Neural crest cell (in vitro differentiated cells): ENCODE results near the gene LRRC7. TPM values are rescaled to one million over a fixed set of nuclear protein-coding genes. Genes with fewer than 3 reads are reported as not detected.

ENCODE experiments used
- DNase-seq: peaks from one replicate; pipeline ENCODE4 v3.0.0; 2021; ENCODE audit warnings: low read depth, mixed read lengths, low spot score
- H3K27ac Mint-ChIP-seq: one replicate; pipeline ENCODE4 v1.8.0; 2021; ENCODE audit warnings: mild to moderate bottlenecking, mixed read lengths; ENCODE audit not compliant: unreplicated experiment
- H3K27me3 Mint-ChIP-seq: 2 replicates; pipeline ENCODE4 v1.8.0; 2021; ENCODE audit warnings: low read depth, mild to moderate bottlenecking, mixed read lengths
- H3K36me3 Mint-ChIP-seq: 2 replicates; pipeline ENCODE4 v1.8.0; 2021; ENCODE audit warnings: low read depth, mild to moderate bottlenecking, mixed read lengths
- H3K4me1 Mint-ChIP-seq: 2 replicates; pipeline ENCODE4 v1.8.0; 2021; ENCODE audit warnings: mixed read lengths
- H3K4me3 Mint-ChIP-seq: one replicate; pipeline ENCODE4 v1.8.0; 2021; ENCODE audit warnings: mild to moderate bottlenecking, mixed read lengths
- H3K9me3 Mint-ChIP-seq: 2 replicates; pipeline ENCODE4 v1.8.0; 2021; ENCODE audit warnings: mixed read lengths
- total RNA-seq: library from RNA; stranded (reverse); gene quantifications from 2 replicates; pipeline ENCODE4 v1.2.1, GENCODE V29; 2021
- TF ChIP-seq, protein P1 (sequence below): fragments of 200-600 bp; sonication (generic); conservative IDR thresholded peaks from 2 replicates; pipeline ENCODE4 v1.5.0; 2021; ENCODE audit warnings: antibody characterized with exemption, mild to moderate bottlenecking

LRRC7 gene
- total RNA-seq, 1 donor from 2014 or later = 2.4 TPM

- Mint-ChIP-seq H3K9me3 (no peaks in the 10 kb centered on the region), H3K27ac (no peak overlapping the region), H3K27me3 (no peaks in the 10 kb centered on the region), H3K36me3 (peaks cover 21% of the 10 kb centered on the region), H3K4me3 (no peak overlapping the region), H3K4me1 (no peaks in the 10 kb centered on the region)
- TF ChIP-seq, protein P1, sequence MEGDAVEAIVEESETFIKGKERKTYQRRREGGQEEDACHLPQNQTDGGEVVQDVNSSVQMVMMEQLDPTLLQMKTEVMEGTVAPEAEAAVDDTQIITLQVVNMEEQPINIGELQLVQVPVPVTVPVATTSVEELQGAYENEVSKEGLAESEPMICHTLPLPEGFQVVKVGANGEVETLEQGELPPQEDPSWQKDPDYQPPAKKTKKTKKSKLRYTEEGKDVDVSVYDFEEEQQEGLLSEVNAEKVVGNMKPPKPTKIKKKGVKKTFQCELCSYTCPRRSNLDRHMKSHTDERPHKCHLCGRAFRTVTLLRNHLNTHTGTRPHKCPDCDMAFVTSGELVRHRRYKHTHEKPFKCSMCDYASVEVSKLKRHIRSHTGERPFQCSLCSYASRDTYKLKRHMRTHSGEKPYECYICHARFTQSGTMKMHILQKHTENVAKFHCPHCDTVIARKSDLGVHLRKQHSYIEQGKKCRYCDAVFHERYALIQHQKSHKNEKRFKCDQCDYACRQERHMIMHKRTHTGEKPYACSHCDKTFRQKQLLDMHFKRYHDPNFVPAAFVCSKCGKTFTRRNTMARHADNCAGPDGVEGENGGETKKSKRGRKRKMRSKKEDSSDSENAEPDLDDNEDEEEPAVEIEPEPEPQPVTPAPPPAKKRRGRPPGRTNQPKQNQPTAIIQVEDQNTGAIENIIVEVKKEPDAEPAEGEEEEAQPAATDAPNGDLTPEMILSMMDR = no peak
- DNase-seq = no peak
Measured at GRCh38 chr1:70164350-70164749, 596.6 kb downstream of the LRRC7 start.

- Mint-ChIP-seq H3K27me3 (no peaks in the 10 kb centered on the region), H3K4me1 (no peaks in the 10 kb centered on the region), H3K36me3 (peaks cover 14% of the 10 kb centered on the region), H3K9me3 (no peaks in the 10 kb centered on the region), H3K27ac (no peak overlapping the region), H3K4me3 (no peak overlapping the region)
- TF ChIP-seq, protein P1 = no peak
- DNase-seq = no peak
Measured at GRCh38 chr1:70168283-70168682, 600.6 kb downstream of the LRRC7 start.

DNA sequence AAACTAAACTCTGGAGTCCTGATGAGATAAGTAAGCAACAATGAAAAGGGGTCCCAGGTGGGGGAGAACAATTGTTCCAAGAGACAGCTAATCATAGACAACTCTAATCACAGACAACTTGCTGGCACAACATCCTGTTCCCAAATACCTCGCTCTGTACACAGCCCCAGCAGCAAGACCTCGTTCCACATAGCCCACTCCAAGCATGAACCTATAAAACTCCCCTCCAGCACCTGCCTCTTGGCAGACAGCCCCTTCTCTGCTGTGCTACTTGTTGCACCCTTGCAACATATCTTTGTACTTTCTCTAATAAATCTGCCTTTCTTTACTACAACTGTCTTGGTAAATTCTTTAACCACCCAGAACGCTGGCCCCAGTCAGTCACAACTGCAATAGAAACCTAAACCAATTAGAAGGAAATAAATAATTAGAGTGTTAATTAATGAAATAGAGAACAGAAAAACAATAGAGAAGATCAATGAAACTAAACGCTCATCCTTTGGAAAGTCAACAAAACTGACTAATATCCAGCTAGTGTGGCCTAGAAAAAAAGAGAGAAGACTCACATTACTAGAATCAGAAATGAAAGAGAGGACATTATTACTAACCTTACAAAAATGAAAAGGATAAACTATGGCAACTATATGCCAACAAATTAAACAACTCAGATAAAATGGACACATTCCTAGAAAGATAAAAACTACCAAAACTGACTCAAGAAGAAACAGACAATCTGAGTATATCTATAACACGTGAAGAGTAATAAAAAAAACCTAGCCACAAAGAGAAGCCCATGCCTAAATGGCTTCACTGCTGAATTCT is 601.5 kb downstream of the LRRC7 start:
- DNase-seq = no peak
- Mint-ChIP-seq H3K27me3 (no peaks in the 10 kb centered on the region), H3K27ac (no peak overlapping the region), H3K4me1 (no peaks in the 10 kb centered on the region), H3K9me3 (no peaks in the 10 kb centered on the region), H3K4me3 (no peak overlapping the region), H3K36me3 (peaks cover 11% of the 10 kb centered on the region)
- TF ChIP-seq, protein P1 = no peak

GRCh38 chr1:70171512-70171911 is 603.8 kb downstream of the LRRC7 start:
- H3K4me3 Mint-ChIP-seq = no peak overlapping the region
- H3K27ac Mint-ChIP-seq = no peak overlapping the region
- H3K27me3 Mint-ChIP-seq = no peaks in the 10 kb centered on the region
- H3K4me1 Mint-ChIP-seq = no peaks in the 10 kb centered on the region
- TF ChIP-seq, protein P1 = no peak
- no peak for DNase-seq
- H3K9me3 Mint-ChIP-seq = no peaks in the 10 kb centered on the region
- H3K36me3 Mint-ChIP-seq = peaks cover 11% of the 10 kb centered on the region
